ENCODE data around the gene ADAMTS20.

ADAMTS20 gene

DNA sequence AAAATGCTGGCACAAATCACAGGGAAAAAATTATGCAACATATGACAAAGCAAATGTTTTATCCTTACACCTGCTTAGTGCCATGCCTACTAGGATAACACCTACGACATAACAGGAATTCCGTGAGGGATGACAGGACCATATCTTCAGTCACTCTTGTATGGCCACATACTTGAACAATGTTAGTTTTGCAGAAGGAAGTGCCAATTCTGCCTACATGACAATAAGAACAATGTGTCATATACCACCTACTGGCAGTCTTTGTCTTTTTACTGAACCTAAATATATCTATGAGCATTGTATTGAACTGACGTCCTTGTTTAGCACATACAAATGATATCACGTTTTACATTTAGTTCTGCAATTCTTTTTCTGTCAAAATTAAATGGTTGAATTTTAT, 234.0 kb downstream of the ADAMTS20 start:
- Mint-ChIP-seq H3K27ac (no peak overlapping the region), H3K27me3 (no peaks in the 10 kb centered on the region), H3K4me3 (no peak overlapping the region), H3K4me1 (no peaks in the 10 kb centered on the region), H3K9me3 (no peaks in the 10 kb centered on the region), H3K36me3 (no peaks in the 10 kb centered on the region)

DNA sequence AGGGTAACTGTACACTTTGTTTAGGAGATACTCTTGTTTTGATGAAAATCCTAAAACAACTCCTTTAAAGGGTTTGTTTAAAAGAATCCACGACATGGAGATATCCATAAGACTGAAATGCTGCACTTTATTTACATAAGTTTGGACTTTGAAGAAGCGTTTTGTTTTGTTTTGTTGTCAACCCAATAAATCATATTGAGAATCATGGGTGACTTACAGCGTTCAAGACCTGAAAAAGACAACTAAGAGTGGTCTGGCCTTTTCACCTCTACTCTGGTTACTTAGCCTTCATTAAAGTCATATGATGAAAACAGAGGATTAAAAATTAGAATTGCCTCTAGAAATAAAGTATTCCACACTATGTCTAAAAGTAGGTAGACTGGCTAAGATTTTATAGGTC, 234.8 kb downstream of the ADAMTS20 start:
- Mint-ChIP-seq H3K4me3 (no peak overlapping the region), H3K27ac (no peak overlapping the region), H3K9me3 (no peaks in the 10 kb centered on the region), H3K36me3 (no peaks in the 10 kb centered on the region), H3K4me1 (no peaks in the 10 kb centered on the region), H3K27me3 (no peaks in the 10 kb centered on the region)

DNA sequence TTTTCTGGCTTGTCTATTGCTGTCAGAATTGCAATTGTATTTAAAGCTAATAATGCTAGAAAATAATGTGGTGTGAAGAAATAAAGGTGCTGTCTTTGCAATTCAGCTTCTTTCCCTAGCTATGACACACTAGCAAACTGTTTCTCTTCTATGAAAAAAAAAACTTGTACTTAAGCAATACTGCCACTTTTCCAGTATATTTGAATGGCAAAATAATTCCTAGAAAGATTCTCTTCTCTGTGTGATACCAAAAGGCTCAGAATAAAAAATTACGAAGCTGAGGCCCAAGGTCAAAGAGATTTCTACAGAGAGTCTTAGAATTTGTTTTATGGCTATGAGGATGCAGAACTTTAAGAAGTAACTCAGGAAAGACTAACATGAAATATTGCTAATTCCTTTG, 235.5 kb downstream of the ADAMTS20 start:
- H3K36me3 Mint-ChIP-seq, result no peaks in the 10 kb centered on the region
- no peaks in the 10 kb centered on the region for H3K9me3 Mint-ChIP-seq
- no peak overlapping the region for H3K27ac Mint-ChIP-seq
- H3K4me3 Mint-ChIP-seq, result no peak overlapping the region
- no peaks in the 10 kb centered on the region for H3K27me3 Mint-ChIP-seq
- H3K4me1 Mint-ChIP-seq, result no peaks in the 10 kb centered on the region

DNA sequence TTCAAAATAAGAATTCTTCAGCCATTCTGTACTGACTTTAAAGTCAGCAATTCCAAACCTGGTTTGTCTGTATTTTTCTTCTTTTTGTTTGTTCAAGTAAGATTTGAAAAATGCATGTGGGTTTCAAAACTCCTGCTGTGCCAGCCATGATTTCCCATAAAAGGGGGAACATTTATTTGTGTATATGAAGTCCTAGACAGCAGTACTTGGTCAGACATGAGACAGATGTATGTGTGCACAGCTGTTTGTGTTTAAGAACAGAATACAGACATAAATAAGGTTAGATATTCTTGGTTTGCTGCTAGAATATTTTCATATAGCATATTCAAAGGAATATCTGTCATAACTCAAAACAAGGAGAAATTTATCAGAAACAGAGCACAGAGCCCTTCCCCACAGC, 236.0 kb downstream of the ADAMTS20 start:
- Mint-ChIP-seq H3K4me1 (no peaks in the 10 kb centered on the region), H3K9me3 (no peaks in the 10 kb centered on the region), H3K27me3 (no peaks in the 10 kb centered on the region), H3K27ac (no peak overlapping the region), H3K4me3 (no peak overlapping the region), H3K36me3 (no peaks in the 10 kb centered on the region)

DNA sequence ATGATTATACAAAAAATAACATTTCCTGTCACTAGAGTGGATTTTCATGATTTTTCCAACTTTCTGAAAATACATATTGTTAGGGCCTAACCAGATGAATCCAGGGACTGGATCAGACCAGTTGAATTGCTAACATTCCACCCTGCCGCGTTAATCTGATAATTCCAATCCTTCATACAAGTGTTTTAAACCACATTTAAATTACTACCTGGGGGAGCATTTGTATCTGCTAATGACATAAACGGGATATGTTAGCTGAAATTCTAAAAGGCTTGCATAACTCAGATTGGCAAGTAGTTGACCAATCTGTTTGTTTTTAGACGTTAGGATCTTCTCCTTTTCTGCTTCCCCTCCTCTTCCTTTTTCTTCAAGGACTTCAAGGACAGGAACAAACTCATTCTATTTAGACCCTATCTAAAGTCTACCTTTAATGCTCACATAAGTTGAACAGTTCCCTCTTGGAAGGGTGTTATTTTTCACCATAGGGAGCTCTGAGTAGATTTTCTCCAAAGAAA, 239.0 kb downstream of the ADAMTS20 start:
- Mint-ChIP-seq H3K4me1 (no peaks in the 10 kb centered on the region), H3K36me3 (no peaks in the 10 kb centered on the region), H3K27ac (no peak overlapping the region), H3K9me3 (no peaks in the 10 kb centered on the region), H3K27me3 (no peaks in the 10 kb centered on the region), H3K4me3 (no peak overlapping the region)

DNA sequence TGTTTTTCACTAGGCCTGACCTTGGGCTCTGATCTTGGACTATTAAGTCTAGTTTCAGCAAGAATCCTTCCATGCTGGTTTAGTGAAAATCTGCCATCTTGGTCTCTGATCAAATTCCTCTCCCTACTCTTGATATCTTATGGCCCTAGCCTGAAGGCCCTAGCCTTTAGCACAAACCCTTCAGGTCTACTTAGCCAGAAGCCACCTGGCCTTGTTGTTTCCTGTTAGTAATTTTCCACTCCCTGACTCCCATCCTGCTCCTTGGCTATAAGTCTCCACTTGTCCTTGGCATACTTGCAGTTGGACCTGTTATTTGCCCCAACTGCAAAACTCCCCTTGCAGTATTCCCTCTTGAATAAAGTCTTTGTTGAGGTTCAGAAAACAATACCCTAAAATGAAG, 241.4 kb downstream of the ADAMTS20 start:
- Mint-ChIP-seq H3K4me3 (no peak overlapping the region), H3K4me1 (no peaks in the 10 kb centered on the region), H3K27ac (no peak overlapping the region), H3K36me3 (no peaks in the 10 kb centered on the region), H3K27me3 (no peaks in the 10 kb centered on the region), H3K9me3 (no peaks in the 10 kb centered on the region)

DNA sequence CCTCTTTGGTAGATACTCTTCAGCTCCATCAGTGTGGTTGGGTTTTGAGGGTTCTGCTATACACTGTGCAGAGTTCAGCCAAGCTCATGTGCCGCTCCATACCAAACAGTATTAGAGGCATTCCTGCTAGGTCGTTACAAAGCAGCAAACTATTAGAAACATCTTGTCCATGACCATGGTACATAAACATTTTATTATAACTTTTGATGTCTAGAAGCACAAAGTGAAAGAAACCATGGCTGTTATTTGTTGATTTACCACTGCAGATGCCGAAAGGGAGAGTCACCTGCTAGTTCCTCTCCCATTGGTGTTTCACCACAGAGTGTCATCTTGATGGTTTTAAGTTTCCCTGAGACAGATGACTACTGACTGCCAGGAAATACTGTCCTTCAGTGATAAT, 242.0 kb downstream of the ADAMTS20 start:
- H3K4me1 Mint-ChIP-seq, result no peaks in the 10 kb centered on the region
- H3K9me3 Mint-ChIP-seq, result no peaks in the 10 kb centered on the region
- H3K27me3 Mint-ChIP-seq, result no peaks in the 10 kb centered on the region
- H3K36me3 Mint-ChIP-seq, result no peaks in the 10 kb centered on the region
- no peak overlapping the region for H3K27ac Mint-ChIP-seq
- no peak overlapping the region for H3K4me3 Mint-ChIP-seq

DNA sequence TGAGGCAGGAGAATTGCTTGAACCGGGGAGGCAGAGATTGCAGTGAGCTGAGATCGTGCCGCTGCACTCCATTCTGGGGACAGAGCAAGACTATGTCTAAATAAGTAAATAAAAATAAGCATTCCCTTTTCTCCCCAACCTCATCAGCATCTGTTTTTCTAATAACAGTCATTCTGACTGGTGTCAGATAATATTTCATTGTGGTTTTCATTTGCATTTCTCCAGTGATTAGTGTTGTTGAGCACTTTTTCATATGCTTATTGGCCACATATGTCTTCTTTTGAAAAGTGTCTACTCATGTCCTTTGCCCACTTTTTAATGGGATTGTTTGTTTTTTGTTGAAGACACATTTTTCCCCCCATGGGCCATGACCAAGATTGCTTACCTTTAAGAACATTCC, 243.2 kb downstream of the ADAMTS20 start:
- no peaks in the 10 kb centered on the region for H3K27me3 Mint-ChIP-seq
- H3K9me3 Mint-ChIP-seq, result no peaks in the 10 kb centered on the region
- H3K27ac Mint-ChIP-seq, result no peak overlapping the region
- no peaks in the 10 kb centered on the region for H3K36me3 Mint-ChIP-seq
- no peak overlapping the region for H3K4me3 Mint-ChIP-seq
- no peaks in the 10 kb centered on the region for H3K4me1 Mint-ChIP-seq

DNA sequence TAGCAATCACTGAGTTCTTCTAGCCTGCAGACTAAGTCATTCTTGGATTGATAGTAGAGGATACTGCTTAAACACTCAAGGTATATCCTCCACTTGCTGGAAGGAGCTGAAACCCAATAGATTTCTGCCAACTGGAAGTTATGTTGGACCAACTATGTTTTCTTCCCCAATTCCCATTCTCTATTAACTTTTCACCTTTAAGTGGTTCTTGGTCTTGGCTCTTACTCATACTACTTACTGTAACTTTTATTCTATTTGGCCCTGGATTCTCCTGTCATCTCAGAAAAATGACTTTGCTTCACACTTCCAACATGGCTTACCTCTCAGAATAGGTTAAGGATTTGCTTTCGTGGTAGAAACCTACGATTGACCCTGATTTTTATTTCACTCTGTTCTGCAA, 244.9 kb downstream of the ADAMTS20 start:
- Mint-ChIP-seq H3K9me3 (no peaks in the 10 kb centered on the region), H3K27me3 (no peaks in the 10 kb centered on the region), H3K36me3 (no peaks in the 10 kb centered on the region), H3K27ac (no peak overlapping the region), H3K4me3 (no peak overlapping the region), H3K4me1 (no peaks in the 10 kb centered on the region)

DNA sequence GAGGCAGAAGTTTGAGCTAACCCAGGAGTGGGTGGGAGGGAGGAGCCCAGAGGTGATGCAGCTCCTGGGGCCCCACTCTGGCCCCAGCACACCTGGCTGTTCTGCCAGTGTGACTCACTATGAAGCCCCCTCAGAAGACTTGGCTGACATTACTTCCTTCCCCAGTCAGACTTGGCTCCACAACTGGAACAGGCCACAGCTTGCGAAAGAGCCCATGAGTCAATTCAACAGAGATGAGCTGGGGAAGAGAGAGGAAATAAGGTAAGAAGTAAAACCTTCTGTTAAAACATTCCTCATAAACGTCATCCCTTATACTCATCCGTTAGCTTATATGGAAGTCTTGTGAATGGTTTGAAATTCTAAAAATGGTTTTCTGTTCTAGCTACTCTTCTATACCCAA, 245.9 kb downstream of the ADAMTS20 start:
- Mint-ChIP-seq H3K4me1 (no peaks in the 10 kb centered on the region), H3K27me3 (no peaks in the 10 kb centered on the region), H3K9me3 (no peaks in the 10 kb centered on the region), H3K4me3 (no peak overlapping the region), H3K36me3 (no peaks in the 10 kb centered on the region), H3K27ac (no peak overlapping the region)

DNA sequence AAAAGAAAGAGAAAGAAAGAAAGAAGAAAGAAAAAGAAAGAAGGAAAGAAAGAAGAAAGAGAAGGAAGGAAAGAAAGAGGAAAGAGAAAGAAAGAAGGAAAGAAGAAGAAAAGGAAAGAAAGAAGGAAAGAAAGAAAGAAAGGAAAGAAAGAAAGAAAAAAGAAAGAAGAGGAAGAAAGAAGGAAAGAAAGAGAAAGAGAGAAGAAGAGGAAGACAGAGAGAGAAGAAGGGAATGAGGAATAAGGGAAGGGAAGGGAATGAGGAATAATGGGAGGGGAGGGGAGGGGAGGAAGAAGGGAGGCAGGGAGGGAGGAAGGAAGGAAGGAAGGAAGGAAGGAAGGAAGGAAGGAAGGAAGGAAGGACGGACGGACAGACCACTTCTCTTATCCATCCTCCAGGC, 246.9 kb downstream of the ADAMTS20 start:
- Mint-ChIP-seq H3K27ac (peak overlapping the region; percentile 53), H3K9me3 (no peaks in the 10 kb centered on the region), H3K36me3 (no peaks in the 10 kb centered on the region), H3K4me3 (no peak overlapping the region), H3K4me1 (no peaks in the 10 kb centered on the region), H3K27me3 (no peaks in the 10 kb centered on the region)
